GM19238 (cell line): ENCODE results near the gene IL17RE.

Experiments
- DNase-seq: peaks from one replicate; pipeline ENCODE4 v3.0.0; 2011; ENCODE audit warnings: low spot score; ENCODE audit not compliant: insufficient read length

The IL17RE gene

DNA sequence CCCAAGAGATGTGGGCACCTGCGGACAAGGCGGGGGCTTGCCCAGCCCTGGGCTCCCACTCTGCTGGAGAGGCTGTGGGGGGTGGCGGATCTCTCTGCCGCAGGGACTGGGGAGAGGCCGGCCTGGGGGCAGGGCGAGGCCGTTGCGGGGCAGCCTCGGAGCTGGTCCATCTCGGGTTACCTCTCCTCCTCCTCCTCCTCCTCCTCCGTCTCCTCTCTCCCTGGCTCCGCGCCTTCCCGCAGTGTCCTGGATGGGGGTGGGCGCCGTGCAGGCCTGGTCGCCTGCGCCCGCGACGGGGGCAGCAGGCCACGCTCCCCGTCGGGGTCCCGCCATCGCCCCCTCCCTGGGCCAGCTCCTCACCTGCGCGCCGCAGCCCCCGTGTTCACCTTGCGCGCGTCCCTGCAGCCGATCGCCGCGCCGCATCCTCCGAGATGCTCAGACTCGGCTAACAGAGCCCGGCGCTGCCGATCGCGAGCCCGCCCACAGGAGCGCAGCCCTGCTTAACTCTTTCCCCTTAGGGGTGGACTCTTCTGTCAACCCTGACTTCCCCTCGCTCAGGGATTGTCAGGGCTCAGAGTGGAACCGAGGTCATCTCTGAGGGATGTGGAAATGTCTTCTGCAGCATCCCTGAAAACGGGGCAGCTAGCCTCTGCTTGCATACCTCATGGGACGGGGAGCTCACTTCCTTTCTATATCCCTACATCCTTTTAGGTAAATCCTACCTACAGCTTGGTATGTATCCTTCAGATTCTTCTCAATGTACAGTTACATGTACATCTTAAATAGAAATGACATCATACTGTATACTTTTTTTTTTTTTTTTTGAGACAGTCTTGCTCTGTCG, 49.5 kb downstream of the IL17RE start, which contains the start of gene PRRT3:
TSS of gene PRRT3 (minus strand) at position 447 of the 844 bp plus-strand sequence. CDS start 2,293 bp downstream, outside the sequence.
- peak; percentile 77 for DNase-seq

DNA sequence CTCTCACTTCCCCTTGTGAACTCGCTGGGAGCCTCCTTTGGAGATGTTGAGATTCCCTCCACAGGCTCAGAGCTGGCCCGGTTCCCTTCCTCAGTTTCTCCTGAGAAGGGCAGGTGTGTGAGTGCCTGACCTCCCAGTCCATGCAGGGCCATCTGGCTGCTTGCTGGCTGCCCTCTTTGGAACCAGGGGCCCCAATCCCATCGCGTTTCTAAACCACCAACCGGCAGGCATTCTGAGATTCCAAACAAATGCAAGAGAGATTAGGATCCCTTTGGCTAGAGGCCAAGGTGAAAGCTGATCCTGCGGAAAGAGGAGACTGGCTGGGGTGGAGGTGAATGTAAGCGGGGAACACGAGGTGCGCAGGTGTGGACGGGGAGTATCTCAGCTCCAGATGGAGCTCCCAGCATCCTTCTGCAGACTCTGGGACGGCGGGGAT, 52.4 kb downstream of the IL17RE start:
- no peak for DNase-seq

DNA sequence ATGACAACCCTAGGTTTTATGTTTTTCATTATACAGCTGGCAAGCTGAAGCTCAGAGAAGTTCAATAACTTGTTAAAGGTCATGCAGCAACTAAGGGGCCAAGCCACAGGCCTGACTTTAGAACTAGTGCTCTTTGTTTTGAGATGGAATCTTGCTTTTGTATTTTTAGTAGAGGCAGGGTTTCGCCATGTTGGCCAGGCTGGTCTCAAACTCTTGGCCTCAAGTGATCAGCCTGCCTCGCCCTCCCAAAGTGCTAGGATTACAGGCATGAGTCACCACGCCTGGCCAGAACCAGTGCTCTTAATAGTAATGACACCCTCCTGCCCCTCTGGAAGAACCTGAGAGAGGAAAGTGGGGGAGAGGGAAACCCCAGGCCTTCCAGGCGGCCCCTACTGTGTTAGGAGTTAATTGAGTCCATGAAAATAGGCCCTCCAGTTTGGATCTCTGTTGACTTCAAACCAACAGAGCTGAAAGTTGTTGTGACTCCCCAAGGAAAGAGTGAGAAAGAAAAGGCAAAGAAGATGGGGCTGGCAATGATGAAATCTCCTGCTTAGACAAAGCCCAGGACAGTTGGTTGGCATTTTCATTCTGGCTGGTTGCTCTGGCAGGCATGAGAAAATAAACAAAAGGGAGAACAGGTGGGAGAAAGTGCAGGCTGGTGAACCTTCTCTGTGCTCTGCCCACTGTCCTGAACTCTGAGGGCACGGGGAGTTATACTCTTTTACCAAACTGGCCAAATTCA, 53.1 kb downstream of the IL17RE start:
- no peak for DNase-seq

DNA sequence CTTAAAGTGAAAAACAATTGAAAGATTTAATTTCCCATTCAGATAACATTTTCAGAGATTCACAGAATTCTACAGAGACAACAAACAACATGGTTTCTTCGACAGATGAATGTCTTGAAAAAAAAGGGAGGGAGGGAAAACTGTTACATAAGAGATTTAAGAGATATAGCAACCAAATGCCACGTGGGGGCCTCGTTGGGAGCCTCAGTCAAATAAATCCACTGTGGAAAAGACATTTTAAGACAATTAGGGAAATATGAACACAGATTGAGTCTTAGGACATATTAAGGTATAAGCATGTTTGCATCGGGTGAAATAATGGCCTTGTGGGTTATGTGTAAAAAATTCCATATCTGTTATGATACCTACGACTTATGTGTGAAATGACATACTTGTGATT, 54.6 kb downstream of the IL17RE start:
- no peak for DNase-seq

DNA sequence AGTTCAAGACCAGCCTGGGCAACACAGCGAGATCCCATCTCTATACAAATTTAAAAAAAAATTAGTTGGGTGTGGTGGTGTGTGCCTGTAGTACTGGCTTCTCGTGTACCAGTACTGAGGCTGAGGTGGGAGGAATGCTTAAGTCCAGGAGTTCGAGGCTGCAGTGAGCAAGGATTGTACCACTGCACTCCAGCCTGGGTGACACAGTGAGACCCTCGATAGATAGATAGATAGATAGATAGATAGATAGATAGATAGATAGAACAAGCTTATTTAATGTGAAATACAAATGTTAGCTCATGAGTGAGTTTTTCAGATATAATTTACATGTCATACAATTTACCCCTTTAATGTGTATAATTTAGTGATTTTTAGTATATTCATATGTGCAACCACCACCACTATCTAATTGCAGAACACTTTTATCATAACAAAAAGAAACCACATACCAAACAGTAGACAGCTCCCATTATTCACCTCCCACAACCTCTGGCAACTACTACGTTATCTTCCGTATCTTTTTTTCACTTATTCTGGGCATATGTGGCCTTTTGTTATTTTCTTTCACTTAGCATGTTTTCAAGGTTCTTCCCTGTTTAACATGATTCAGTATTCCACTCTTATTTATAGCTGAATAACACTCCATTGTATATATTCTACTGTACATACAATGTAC, 62.7 kb downstream of the IL17RE start:
- no peak for DNase-seq
